Measurements from ENCODE around the gene FOXK1. TPM values are rescaled to one million over a fixed set of nuclear protein-coding genes. Genes with fewer than 3 reads are reported as not detected.

The FOXK1 gene
- total RNA-seq, 1 donor from 2014 or later, result 53.6 TPM

- H3K4me3 Mint-ChIP-seq (ENCODE audit: unreplicated experiment), result no peak overlapping the region
- H3K9me3 ChIP-seq (ENCODE audit: insufficient read depth, low read depth, low read length), result no peaks in the 10 kb centered on the region
- H3K27me3 ChIP-seq (ENCODE audit: insufficient read depth, low read length), result no peaks in the 10 kb centered on the region
- H2AFZ ChIP-seq (ENCODE audit: low read depth, low read length), result no peak overlapping the region
- FAIRE-seq (no peak), DNase-seq (ENCODE audit: low read depth) (no peak)
- H3K36me3 Mint-ChIP-seq (ENCODE audit: low read depth, unreplicated experiment), result peaks cover 7% of the 10 kb centered on the region
- H3K4me1 Mint-ChIP-seq (ENCODE audit: low read depth, unreplicated experiment), result no peaks in the 10 kb centered on the region
- H3K36me3 ChIP-seq (ENCODE audit: insufficient read depth, low read length), result no peaks in the 10 kb centered on the region
- TF ChIP-seq EZH2 (IDR thresholded peaks at IDR 0.05; ENCODE audit: insufficient read depth, low read length), result no peak
- TF ChIP-seq, protein P1, sequence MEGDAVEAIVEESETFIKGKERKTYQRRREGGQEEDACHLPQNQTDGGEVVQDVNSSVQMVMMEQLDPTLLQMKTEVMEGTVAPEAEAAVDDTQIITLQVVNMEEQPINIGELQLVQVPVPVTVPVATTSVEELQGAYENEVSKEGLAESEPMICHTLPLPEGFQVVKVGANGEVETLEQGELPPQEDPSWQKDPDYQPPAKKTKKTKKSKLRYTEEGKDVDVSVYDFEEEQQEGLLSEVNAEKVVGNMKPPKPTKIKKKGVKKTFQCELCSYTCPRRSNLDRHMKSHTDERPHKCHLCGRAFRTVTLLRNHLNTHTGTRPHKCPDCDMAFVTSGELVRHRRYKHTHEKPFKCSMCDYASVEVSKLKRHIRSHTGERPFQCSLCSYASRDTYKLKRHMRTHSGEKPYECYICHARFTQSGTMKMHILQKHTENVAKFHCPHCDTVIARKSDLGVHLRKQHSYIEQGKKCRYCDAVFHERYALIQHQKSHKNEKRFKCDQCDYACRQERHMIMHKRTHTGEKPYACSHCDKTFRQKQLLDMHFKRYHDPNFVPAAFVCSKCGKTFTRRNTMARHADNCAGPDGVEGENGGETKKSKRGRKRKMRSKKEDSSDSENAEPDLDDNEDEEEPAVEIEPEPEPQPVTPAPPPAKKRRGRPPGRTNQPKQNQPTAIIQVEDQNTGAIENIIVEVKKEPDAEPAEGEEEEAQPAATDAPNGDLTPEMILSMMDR (IDR thresholded peaks at IDR 0.05; ENCODE audit: insufficient read depth, low read depth, low read length), result no peak
- no peak overlapping the region for H3K27ac ChIP-seq (ENCODE audit: low read depth, low read length)
- no peaks in the 10 kb centered on the region for H3K4me1 ChIP-seq (ENCODE audit: insufficient read depth, low read length)
- H3K9me3 Mint-ChIP-seq (ENCODE audit: unreplicated experiment), result no peaks in the 10 kb centered on the region
- peaks cover 22% of the 10 kb centered on the region for H4K20me1 ChIP-seq (ENCODE audit: insufficient read depth, low read length)
- H3K4me2 ChIP-seq (ENCODE audit: low read length), result no peak overlapping the region
- H3K27ac Mint-ChIP-seq (ENCODE audit: unreplicated experiment), result no peak overlapping the region
- no peak overlapping the region for H3K4me3 ChIP-seq (ENCODE audit: insufficient read depth, low read depth, low read length)
- no peaks in the 10 kb centered on the region for H3K27me3 Mint-ChIP-seq (ENCODE audit: low read depth, unreplicated experiment)
- peaks cover 5% of the 10 kb centered on the region for H3K79me2 ChIP-seq (ENCODE audit: insufficient read depth, low read length)
- H3K9ac ChIP-seq (ENCODE audit: low read length), result no peak overlapping the region
Observed at GRCh38 chr7:4786015-4786414, 103.9 kb downstream of the FOXK1 start.

DNA sequence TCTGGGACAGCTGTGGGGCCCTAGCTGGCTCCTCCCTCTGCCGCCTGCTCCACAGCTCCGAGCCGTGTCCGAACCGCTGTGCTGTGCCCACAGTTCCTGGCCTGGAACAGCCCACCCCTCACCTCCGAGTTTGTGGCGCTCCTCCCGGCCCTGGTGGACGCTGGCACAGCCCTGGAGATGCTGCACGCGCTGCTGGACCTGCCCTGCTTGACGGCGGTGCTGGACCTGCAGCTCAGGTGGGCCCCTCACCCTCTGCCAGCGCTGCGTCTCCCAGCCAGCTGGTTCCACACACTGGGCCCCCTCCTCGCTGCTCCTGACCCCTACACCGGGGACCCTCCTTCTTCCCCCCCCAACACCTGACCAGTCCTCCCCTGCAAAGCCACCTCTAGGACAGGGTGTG is 105.4 kb downstream of the FOXK1 start:
- TF ChIP-seq, protein P1 (IDR thresholded peaks at IDR 0.05; ENCODE audit: insufficient read depth, low read depth, low read length), result no peak
- H3K27ac Mint-ChIP-seq (ENCODE audit: unreplicated experiment), result no peak overlapping the region

GRCh38 chr7:4787947-4788626 is 106.0 kb downstream of the FOXK1 start:
- no peak overlapping the region for H3K4me3 Mint-ChIP-seq (ENCODE audit: unreplicated experiment)
- no peaks in the 10 kb centered on the region for H3K4me1 Mint-ChIP-seq (ENCODE audit: low read depth, unreplicated experiment)
- Histone ChIP-seq H2AFZ (ENCODE audit: low read depth, low read length) (no peak overlapping the region), H3K4me2 (ENCODE audit: low read length) (no peak overlapping the region), H3K27ac (ENCODE audit: low read depth, low read length) (no peak overlapping the region), H3K9ac (ENCODE audit: low read length) (no peak overlapping the region), H3K36me3 (ENCODE audit: insufficient read depth, low read length) (no peaks in the 10 kb centered on the region), H3K79me2 (ENCODE audit: insufficient read depth, low read length) (no peaks in the 10 kb centered on the region), H3K4me1 (ENCODE audit: insufficient read depth, low read length) (no peaks in the 10 kb centered on the region), H3K9me3 (ENCODE audit: insufficient read depth, low read depth, low read length) (no peaks in the 10 kb centered on the region), H3K27me3 (ENCODE audit: insufficient read depth, low read length) (no peaks in the 10 kb centered on the region), H4K20me1 (ENCODE audit: insufficient read depth, low read length) (peaks cover 8% of the 10 kb centered on the region), H3K4me3 (ENCODE audit: insufficient read depth, low read depth, low read length) (no peak overlapping the region)
- no peaks in the 10 kb centered on the region for H3K9me3 Mint-ChIP-seq (ENCODE audit: unreplicated experiment)
- H3K36me3 Mint-ChIP-seq (ENCODE audit: low read depth, unreplicated experiment), result peaks cover 11% of the 10 kb centered on the region
- DNase-seq (ENCODE audit: low read depth), result no peak
- H3K27ac Mint-ChIP-seq (ENCODE audit: unreplicated experiment), result no peak overlapping the region
- TF ChIP-seq EZH2 (IDR thresholded peaks at IDR 0.05; ENCODE audit: insufficient read depth, low read length), result no peak
- TF ChIP-seq, protein P1 (IDR thresholded peaks at IDR 0.05; ENCODE audit: insufficient read depth, low read depth, low read length), result no peak
- H3K27me3 Mint-ChIP-seq (ENCODE audit: low read depth, unreplicated experiment), result no peaks in the 10 kb centered on the region
- no peak for FAIRE-seq

More for the DNA sequence above, 105.4 kb downstream of the FOXK1 start:
- H4K20me1 ChIP-seq (ENCODE audit: insufficient read depth, low read length), result peaks cover 9% of the 10 kb centered on the region
- H3K9ac ChIP-seq (ENCODE audit: low read length), result no peak overlapping the region
- H3K4me2 ChIP-seq (ENCODE audit: low read length), result no peak overlapping the region
- no peaks in the 10 kb centered on the region for H3K27me3 Mint-ChIP-seq (ENCODE audit: low read depth, unreplicated experiment)
- no peaks in the 10 kb centered on the region for H3K79me2 ChIP-seq (ENCODE audit: insufficient read depth, low read length)
- no peak overlapping the region for H3K4me3 ChIP-seq (ENCODE audit: insufficient read depth, low read depth, low read length)
- no peak overlapping the region for H3K27ac ChIP-seq (ENCODE audit: low read depth, low read length)
- H3K36me3 ChIP-seq (ENCODE audit: insufficient read depth, low read length), result no peaks in the 10 kb centered on the region
- no peak overlapping the region for H3K4me3 Mint-ChIP-seq (ENCODE audit: unreplicated experiment)
- H2AFZ ChIP-seq (ENCODE audit: low read depth, low read length), result no peak overlapping the region
- H3K4me1 Mint-ChIP-seq (ENCODE audit: low read depth, unreplicated experiment), result no peaks in the 10 kb centered on the region
- H3K36me3 Mint-ChIP-seq (ENCODE audit: low read depth, unreplicated experiment), result peaks cover 11% of the 10 kb centered on the region
- H3K9me3 Mint-ChIP-seq (ENCODE audit: unreplicated experiment), result no peaks in the 10 kb centered on the region
- DNase-seq (ENCODE audit: low read depth) (no peak), FAIRE-seq (no peak)
- no peaks in the 10 kb centered on the region for H3K4me1 ChIP-seq (ENCODE audit: insufficient read depth, low read length)
- H3K27me3 ChIP-seq (ENCODE audit: insufficient read depth, low read length), result no peaks in the 10 kb centered on the region
- no peaks in the 10 kb centered on the region for H3K9me3 ChIP-seq (ENCODE audit: insufficient read depth, low read depth, low read length)
